HG03064 (cell line): ENCODE results near the gene FLT1.

Source experiments
- ATAC-seq: cut with Tn5 transposase; IDR thresholded peaks from one replicate; pipeline ENCODE4 v1.9.1; 2021; ENCODE audit warnings: low read depth; ENCODE audit not compliant: unreplicated experiment

The FLT1 gene

DNA sequence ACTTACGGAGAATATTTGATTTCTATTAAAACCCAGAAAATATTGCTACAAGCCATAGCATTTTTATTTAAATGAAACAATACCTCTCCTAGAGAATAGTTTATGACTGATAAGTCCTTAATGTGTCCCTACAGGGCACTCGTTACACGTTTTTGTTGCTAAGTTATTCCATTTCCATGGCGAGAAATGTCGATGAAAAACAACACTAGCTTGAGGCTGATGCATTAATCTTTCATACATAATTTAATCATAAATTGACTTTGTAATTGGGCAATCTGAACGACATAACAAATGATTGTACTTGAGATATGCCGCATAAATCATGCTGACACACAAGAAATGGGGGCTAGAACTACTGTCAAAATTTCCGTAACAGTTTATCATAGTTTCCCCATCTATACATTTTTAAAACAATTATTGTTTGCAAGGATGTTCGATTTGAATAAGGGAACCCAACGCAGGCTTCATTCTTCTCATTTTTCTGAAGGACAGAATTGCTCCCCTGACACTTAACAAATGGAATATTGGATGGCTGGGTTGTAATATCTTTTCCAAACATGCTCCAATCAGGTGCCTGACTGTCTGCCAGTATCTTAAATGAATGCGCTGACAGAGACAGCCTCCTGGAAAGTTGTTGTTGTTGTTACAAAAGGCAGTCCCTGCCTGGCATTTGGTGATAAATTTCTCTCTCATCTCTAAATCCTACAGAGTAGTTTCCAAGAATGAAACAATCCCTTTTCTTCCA is 61.9 kb downstream of the FLT1 start:
- ATAC-seq: no peak

DNA sequence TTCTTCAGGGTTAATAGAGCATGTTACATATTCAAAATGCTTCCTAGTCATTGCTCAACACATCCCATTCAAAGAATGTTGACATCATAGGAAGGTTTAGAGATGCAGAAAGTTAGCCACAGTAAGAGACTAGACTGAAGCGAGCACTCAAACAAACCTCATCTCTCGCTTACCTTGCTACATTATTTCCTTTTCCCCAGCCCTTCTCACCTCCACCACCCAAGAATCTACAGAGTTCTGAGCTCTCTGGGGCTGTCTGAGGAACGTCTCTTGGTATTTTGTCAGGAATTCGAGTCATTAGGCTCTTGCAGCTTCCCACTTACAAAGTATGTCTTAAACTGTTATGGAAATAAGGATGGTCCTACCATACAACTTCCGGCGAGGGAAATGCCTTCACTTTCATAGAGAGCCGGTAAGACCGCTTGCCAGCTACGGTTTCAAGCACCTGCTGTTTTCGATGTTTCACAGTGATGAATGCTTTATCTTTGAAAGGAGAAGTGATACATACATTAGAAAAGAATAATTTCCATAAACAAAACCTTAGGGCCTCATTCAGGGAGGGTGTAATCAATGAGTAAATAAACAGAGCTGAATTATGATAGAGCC is 65.1 kb downstream of the FLT1 start:
- ATAC-seq: peak; percentile 86

DNA sequence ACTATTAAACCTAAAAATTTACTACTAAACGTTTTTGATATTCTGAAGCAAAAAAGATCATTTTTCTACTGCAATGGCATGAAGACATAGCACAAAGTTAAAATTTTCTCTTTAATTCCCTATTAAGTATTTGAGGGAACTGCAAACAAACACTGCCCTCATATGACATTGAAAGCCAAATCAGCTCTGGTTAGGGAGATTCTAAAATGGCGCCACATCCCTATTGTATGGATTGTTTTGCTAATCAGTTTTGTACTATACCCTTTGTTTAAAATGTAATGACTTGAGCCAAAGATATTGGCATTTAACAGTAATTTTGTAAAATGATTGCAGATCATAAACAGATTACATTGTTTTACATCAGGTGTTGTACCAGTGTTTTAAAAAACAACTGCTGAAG is 65.8 kb downstream of the FLT1 start:
- no peak for ATAC-seq

DNA sequence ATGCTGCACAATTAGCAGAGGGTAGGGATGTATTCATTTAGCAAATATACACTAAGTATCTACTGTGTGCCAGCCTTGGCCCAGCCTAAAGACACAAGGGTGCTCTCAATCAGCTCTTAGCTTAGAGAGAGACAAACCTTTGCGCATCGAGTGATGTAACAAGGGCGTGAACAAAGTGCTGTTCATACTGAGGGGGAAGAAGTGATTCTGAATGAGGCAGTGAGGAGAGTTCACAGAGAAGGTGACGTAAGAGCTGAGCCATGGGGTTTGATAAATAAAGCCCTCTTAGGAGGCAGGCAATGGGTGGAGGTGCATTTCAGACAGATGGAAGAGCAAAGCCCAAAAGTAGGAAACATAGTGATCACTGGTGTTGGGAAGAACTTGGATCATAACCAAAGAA is 68.5 kb downstream of the FLT1 start:
- ATAC-seq: no peak

DNA sequence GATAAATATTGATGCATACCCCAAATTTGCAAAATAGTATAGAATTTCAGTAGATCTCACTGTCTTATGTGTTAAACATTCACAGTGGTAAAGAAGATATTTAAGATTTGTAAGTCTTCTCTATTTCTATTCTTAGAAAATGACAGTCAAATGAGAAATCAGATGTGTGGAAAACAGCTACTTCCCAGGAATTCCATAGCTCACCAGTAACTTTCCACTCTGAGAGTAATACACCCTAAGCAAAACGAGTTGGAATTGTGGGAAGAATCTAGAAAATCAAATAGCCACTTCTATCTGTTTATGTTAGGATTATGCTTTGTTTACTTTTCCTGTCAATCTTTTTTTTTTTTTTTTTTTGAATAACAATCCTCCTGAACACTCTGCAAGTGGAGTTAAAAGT is 69.1 kb downstream of the FLT1 start:
- ATAC-seq: no peak

DNA sequence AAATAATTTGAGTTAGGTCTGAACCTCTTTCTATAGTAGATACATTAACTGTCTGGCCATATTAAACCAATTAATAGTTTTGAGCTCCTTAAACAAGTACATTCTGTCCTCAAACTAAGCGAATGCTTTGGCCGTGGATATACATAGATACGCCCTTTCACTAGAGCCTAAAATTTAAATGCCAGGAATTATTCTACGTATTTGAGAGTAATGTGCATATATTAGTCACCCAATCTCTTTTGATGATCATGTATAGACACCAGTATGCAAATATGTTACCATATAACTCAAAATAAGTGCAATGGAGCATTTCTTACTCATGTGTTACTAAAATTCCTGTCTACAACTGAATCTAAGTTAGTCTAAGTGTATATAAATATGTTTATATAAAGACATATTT is 70.4 kb downstream of the FLT1 start:
- ATAC-seq: no peak

DNA sequence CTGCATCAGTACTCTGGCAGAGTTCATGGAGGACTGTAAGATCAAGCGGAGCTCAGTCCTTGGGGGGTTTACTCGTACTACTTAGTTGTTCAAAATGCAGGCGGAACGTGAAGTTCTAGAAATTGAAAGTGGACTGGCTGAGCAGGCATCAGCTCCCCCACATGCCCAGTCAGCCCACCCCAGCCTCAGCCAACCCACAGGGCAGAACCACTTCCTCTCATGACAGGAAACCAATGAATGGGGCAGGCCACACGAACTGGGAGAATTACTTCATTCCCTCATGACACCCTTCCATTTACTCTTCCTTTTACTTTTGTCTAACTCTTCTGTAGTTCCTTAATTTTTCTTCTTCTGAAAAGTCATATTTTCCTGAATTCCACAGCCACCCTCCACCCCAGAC is 71.9 kb downstream of the FLT1 start:
- ATAC-seq: peak; percentile 59

DNA sequence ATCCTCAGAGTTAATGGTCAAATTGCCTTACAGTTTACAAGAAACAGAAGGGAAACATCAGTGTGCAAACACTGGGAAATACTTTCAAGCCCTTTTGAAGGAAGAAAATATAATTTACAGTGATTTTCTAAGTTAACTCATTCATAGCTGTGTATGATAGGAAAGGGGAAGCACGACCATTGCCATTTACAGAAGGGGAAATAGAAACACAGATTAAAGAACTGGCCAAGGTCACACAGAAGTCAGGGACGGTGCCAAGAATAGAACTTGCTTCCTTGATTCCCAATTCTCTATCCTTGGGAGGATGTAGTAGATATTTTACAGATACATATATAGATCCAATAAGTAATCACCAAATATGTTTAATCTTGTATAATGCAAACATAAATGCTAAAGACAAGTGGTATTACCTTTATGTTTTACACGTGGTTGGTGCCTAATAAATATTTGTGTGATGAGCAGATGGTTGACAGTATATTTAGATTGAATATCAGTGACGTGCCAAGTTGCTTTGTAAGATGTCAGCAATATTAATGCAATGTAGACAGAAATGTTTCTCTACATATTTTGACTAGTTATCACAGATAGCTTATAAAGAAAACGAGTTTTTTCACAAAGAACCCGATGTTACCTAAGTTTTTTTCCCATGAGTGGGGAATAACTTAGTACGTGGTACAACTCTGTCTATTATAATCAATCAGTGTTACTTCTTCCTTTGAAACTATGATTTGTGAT is 73.1 kb downstream of the FLT1 start:
- no peak for ATAC-seq

DNA sequence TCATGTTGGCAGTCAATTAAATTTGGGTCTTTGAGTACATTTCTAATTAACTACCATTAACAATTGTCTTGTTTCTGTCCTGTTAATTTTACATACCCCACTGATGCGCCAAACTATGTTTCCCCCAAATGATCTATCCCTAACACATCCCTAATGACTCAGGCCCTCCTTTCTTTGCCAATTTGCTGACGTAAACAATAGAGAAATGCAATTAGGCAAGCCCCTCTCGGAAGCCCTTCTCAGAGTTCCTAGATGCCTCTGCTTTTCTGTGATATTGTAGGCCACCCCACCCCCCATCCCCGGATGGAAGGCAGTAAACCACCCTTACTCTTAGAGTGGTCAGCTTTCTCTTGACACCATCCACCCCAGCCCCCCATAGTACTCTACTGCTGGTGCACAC is 74.2 kb downstream of the FLT1 start:
- ATAC-seq: no peak

DNA sequence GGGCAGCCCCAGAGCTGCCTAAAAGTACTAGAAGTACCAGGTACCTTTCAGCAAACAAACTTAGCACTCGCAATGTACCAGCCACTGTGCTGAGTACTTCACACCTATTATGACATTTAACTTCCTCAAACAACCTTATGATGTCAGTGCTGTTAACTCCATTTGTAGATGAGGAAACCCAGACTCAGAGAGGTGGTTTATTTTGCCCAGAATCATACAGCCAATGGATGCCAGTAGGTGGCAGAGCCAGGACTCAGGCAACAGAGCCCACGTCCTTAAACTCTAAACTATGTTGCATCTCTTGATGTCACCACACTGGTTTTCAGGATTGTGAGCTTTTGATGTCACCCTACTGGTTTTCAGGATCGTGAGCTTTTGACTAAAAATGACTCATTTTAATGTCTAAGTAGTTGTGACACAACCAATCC is 78.9 kb downstream of the FLT1 start:
- no peak for ATAC-seq

DNA sequence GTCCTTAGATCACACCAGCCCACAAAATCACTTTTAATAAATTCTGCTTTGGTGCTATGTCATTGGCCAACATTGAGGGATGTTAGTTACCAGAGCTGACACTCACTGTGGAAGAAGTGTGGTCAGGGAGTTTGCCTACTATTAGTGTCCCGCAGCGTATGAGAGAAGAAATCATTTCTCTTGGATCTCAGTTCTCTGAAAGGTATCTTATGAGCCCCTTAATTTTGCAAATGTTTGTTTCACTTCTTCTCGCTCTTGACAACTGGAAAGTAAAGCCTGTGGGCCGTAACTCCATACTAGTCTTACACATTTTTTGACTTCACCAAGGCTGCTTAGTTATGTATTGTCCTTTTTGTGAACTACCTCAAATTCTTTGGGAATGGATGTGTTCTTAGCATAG is 80.9 kb downstream of the FLT1 start:
- ATAC-seq: no peak

DNA sequence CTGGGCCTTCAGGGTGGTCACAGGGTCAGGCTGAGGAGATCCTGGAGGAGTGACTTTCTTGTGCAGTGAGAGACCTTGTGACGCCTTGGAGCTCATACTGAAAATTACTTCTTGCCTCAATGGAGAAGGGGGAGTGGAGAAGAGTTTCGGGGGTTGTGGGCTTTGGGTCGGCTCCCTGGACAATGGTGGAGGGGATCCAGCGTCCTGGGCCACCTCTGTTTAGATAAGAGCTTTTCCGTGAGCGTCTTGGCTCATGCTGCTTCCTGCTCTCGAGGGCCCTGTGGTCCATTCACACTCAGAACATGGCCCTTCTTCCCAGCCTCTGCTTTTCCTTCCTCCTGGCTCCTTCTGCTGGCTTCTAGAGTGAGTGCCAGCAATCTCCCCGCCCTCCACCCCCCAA is 81.9 kb downstream of the FLT1 start:
- ATAC-seq: no peak

DNA sequence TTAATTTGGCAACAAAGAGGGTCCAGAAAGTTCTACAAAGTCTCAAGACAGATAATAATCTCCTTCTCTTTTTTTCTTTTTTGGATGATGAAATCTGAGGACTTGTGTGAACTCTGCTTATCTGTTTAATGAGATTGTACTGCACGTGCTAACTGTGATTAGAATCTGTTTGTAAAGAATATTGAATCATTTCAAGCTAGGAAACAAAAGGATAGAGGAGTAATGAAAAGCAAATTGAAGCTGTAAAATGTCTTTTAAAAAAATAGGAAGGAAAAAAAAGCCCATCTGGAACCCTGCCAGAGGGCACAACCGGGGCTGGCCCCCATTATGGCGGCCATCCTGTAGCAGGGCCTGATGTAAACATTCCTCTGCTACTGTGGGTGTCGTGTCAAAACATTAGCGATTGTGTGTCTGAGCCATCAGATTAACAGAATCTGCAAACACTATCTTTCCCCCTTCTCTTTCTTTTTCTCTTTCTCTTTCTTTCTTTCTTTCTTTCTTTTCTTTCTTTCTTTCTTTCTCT is 83.0 kb downstream of the FLT1 start:
- ATAC-seq: no peak

DNA sequence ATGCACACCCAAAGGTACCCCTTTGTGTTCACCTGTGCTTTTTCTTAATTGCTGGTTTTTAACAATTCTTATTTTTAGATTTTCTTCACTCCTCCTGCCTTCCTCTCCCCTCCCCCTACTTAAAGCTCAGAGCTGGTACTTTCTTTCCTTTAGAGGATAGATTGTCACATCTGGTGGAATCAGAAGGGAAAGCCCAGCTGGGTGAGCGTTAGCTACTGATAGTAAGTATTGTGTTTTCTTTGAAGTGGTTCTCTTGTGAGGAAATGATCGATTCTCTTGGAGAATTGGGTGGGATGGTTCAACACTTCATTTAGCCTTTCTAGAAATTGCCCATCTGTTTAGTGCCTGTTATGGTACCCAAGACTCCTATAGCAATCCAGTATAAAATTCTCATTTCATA is 84.8 kb downstream of the FLT1 start:
- no peak for ATAC-seq

DNA sequence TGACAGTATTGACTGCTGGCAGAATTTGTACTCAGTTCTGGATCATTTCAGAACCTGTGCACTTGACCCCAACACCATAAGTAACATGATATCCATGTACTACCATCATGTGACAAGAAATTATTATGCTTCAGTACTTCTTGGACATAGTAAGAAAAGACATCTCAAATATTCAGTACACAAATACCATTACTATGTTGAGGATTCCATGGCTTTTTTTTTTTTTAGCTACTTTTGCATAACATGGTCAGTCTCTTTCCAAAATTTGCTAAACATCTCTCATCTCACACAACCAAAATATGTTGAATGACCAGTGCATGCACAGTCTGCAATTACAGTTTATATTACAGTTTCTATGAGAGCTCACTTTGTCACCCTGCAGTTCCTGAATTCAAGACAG is 85.3 kb downstream of the FLT1 start:
- ATAC-seq: no peak

DNA sequence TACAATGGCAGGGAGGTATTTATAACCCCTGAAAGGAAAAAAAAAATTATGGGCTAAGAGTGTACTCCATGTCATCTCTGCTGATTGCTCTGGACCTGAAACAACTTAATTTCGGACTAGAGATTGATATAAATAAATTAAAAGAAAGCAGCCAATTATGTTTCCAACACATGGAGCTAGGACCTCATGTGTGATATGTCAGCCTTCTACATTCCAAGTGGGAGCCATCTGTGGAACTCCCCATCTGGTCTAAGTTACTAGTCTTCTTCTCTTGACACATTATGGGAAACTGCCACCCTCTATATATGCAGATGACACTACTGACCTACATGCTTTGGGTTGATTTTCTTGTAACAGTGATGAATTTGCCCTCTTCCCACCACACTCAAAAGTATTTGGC is 86.1 kb downstream of the FLT1 start:
- no peak for ATAC-seq

DNA sequence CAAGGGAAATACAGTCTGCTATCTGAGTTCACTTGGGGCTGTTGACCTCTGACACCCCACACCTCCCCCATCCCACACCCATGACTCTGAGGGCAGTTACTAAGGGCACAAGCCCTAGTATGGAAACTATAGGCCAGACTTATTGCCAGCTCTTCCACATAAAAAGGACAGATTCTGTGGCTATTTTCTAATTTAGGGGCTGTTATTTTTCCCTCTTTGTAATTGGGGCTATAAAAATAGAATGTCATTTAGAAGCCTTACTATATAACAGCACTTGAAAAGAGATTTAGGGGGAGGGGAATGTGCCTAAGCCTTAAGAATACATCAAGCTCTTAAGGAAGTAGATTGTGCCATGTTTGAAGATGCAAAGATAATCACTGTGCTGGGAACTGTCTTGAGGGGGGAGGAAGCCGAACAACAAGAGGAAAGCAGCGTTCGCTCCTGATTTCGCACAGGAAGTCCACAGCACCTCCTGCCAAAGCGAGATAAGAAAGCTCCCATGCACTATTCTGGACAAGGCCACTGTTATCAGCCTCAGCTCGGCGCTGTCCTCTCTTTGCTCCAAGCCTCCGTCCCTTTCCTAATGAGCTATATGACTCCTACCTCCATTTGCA is 86.6 kb downstream of the FLT1 start:
- no peak for ATAC-seq

DNA sequence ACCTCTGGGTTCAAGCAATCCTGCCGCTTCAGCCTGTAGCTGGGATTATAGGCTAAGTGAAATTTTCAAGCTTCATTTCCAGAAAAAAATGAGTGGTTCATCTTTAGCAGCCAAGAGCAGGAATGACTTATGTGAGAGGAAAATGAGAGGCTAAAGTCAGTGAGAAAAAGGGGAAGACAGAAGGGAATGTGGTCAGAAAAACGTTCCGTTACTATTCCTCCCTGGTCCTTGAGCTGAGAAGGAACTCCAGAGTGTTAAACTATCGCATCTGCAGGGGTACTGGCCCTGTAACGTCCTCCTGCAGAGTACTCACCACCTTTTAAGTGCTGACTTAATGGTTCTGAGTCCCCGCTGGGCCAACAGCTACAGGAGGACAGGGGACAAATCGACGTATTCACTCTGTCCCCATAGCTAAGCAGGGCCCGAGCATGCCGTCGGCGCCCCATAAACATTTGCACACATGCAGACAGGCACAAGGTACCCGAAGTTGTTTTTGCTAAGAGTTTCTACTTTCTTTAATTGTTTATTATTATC is 88.1 kb downstream of the FLT1 start:
- ATAC-seq: no peak

DNA sequence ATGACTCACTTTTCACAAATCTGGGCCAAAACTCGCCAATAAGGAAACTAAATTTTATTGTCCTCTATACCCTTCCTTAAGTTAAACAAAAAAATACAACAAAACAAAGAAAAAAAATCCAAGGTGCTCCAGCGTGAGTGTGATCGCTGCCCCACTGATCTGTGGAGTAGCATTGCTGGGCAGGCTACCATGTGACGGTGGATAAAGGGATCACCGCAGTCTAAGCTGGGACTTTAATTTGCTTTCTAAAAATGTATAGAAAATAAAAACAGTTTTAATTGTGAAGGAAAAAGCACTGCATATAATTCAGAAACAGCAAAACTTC is 92.9 kb downstream of the FLT1 start:
- no peak for ATAC-seq

DNA sequence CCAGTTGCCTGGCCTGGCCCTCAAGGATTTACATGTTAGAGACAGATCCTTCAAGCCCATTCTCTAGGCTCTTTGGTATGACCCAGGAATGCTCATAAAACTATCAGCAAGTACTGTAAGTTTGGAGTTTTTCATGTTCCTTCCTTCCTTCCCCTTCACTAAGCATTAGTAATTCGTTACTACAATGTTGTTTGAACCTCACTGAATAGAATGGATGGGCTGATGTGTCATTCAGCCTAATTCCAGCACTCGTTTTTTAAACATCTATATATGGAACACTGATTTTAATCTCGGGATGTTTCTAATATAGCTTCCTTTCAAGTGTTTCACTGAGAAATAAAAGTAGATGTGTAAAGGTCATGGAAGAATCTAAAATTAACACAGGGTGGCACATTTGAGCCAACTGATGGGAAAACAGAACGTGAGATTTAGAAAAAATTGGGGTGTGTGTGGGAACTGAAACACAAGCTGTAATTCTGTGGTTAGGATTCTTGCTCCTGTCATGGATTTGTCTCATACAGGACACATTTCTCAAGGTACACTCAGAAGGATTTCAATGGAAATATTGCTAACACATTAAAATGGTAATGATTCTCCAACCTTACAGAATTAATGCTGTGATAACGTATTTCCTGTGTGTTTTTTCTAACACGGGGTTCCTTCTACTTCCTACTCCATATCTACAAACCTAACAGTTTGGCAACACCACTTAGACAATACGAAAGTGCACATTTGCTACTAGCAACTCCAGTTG is 93.4 kb downstream of the FLT1 start:
- no peak for ATAC-seq
